Tibial artery (tissue), 4 donors: Measurements from ENCODE around the gene DCAF8.

Source experiments
- DNase-seq, 2 donors: peaks; one replicate each; pipeline ENCODE4 v3.0.0-alpha.2; 2019
- H3K27ac ChIP-seq, 2 donors: fragments of 200-600 bp; sonication (generic) in 1 of 2; 1 replicate in 1 of 2; 2 replicates in 1 of 2; pipeline ENCODE4 v1.5.1; 2018 to 2019; ENCODE audit warnings: mild to moderate bottlenecking in 1 of 2
- H3K27me3 ChIP-seq, 2 donors: fragments of 200-600 bp; sonication (generic) in 1 of 2; one replicate each; pipeline versions ENCODE4 v1.5.1 to v1.6.0; 2016 to 2019
- H3K36me3 ChIP-seq, 3 donors: fragments of 200-600 bp; sonication (generic) in 2 of 3; one replicate each; pipeline ENCODE4 v1.5.1; 2016 to 2019; ENCODE audit warnings: mild to moderate bottlenecking in 2 of 3
- H3K4me1 ChIP-seq, 4 donors: fragments of 200-600 bp; sonication (generic) in 2 of 4; 1 replicate in 3 of 4; 2 replicates in 1 of 4; pipeline ENCODE4 v1.5.1; 2016 to 2019
- H3K4me3 ChIP-seq, 2 donors: fragments of 200-600 bp; sonication (generic) in 1 of 2; 1 replicate in 1 of 2; 2 replicates in 1 of 2; pipeline ENCODE4 v1.5.1; 2018 to 2019; ENCODE audit warnings: mild to moderate bottlenecking in 2 of 2
- H3K9me3 ChIP-seq, 3 donors: fragments of 200-600 bp; sonication (generic) in 1 of 3; one replicate each; pipeline ENCODE4 v1.5.1; 2016 to 2019
- intact Hi-C: fragments of 100-400 bp; cut with DNase I; formaldehyde crosslinking; loops from one replicate; pipeline ENCODE4 v1.15.0; 2023; ENCODE audit warnings: low total_unique reads
- TF ChIP-seq, protein P1 (sequence below), 2 experiments: fragments of 200-600 bp in 1 of 2; fragments of 450-650 bp in 1 of 2; IDR thresholded peaks; one replicate each; pipeline ENCODE4 v1.5.1; 2017 to 2019; ENCODE audit warnings: antibody characterized with exemption in 2 of 2, mild to moderate bottlenecking in 1 of 2, moderate library complexity in 1 of 2

DCAF8 gene

DNA sequence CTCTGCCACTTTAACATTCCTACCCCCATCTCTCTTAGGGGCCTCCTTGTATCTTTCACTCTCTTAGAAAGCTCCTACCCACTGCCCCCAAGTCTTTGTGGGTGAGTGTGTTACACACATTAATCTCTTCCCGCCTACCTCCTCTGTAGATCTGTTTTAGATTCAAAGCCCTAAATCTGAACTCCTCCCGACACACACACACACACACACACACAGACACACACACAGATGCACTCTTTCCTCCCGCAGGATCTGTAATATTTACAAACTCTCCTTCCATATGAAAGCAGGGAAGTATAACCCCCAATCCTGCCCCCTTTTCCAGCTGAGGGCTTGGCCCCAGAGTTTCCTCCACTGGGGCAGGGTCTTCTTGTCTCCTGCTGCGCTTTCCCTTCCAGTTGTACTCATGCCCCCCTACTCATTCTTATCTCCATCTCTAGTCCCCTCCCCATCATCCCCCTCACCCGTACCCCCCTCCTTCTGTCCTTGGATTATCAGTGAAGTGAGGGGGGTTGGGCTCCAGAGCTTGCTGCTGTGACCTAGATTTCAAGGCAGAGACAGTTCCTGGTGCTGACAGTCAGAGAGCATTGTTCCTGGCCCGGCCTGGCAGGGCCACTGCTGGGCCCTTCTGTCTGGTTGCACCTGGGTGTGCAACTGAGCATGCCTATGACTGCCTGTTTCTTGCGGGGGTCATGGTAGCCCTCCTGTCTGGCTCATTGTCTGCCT is 52.9 kb downstream of the DCAF8 start:
- intact Hi-C loops = no loop called here
- TF ChIP-seq, protein P1, sequence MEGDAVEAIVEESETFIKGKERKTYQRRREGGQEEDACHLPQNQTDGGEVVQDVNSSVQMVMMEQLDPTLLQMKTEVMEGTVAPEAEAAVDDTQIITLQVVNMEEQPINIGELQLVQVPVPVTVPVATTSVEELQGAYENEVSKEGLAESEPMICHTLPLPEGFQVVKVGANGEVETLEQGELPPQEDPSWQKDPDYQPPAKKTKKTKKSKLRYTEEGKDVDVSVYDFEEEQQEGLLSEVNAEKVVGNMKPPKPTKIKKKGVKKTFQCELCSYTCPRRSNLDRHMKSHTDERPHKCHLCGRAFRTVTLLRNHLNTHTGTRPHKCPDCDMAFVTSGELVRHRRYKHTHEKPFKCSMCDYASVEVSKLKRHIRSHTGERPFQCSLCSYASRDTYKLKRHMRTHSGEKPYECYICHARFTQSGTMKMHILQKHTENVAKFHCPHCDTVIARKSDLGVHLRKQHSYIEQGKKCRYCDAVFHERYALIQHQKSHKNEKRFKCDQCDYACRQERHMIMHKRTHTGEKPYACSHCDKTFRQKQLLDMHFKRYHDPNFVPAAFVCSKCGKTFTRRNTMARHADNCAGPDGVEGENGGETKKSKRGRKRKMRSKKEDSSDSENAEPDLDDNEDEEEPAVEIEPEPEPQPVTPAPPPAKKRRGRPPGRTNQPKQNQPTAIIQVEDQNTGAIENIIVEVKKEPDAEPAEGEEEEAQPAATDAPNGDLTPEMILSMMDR (IDR thresholded peaks at IDR 0.05) = no peak
- DNase-seq = no peak
- Histone ChIP-seq H3K27ac (peak overlapping the region; percentile 97 to 98), H3K27me3 (no peaks in the 10 kb centered on the region), H3K36me3 (peaks cover 34 to 54% (median 41%) of the 10 kb centered on the region in 3 donors), H3K9me3 (no peaks in the 10 kb centered on the region), H3K4me1 (peaks cover 0 to 59% (median 47%) of the 10 kb centered on the region in 4 donors), H3K4me3 (no peak overlapping the region)

DNA sequence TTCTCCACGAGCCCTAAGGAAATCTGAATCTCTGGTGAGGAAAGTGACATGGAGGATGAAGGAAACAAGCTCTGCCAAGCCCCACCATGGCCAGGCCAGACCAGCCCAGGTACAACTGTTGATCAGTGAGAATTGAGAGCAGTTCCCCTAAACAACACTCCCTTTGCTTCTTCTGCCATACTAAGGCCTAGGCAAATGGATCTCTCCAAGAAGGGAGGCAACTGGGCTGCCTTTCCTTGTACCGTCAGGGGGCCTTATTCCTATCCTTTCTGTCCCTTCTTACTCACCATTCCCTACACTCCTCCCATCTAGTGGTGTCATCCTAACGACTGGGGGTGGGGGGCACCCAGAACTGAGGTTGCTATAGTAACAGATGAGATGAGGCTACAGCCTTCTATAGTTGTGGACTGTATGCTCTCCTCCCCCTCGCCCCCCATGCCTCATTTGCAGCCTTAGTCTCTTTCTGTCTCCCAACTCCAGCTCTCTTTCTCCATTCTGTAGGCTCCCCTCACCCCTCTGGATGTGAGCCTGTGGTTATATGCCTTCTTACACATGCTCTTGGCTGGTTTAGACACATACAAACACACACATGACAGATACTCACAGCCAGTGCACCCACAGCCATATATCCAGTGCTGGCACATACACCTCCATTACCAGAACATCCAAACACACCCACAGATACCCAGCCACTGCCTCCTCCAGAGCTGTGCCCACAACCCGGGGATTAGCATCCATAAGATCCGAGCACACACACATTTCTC is 53.6 kb downstream of the DCAF8 start:
- Histone ChIP-seq H3K27ac (peak overlapping the region; percentile 97 to 98), H3K36me3 (peaks cover 27 to 46% (median 33%) of the 10 kb centered on the region in 3 donors), H3K27me3 (no peaks in the 10 kb centered on the region), H3K4me1 (peaks cover 0 to 63% (median 51%) of the 10 kb centered on the region in 4 donors), H3K9me3 (no peaks in the 10 kb centered on the region), H3K4me3 (no peak overlapping the region)
- TF ChIP-seq, protein P1 (IDR thresholded peaks at IDR 0.05) = no peak
- no peak for DNase-seq
- intact Hi-C loops = no loop called here

DNA sequence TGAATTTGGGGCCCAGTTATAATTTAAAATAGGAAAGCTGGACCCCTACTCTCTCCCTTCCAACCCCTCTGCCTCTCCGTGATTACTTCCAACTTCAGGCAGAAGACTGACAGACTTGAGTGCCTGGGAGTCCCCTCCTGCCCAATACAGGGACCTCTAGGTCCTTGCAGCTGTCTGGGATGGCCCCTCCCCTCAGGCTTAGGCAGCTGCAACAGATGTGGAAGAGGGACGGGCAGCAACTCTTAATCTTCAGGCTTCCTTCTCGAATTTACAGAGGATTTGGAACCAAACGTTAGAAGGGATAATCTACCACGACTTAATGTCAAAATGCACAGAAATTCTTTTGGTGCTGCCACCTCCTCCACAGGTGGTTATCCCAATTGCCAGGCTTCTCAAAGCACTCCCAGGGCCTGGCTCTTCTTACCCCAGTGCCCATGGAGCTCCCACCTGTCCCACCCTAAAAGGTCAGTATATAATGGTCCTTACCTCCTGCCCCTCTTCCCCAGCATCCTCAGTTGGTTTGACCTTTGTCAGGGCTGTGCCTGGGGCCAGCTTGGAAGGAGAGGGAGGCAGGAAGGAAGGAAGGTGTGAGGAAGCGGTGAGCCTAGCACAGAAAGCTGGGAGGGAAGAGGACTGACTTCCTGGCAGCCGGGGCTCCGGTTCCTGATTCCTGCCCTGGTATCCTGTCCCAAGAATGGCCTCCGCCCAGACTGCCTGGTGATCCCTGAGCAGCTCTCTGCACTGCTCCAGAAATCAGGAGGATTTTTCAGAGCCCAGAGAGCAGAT is 54.4 kb downstream of the DCAF8 start:
- TF ChIP-seq, protein P1 (IDR thresholded peaks at IDR 0.05) = no peak
- Histone ChIP-seq H3K9me3 (no peaks in the 10 kb centered on the region), H3K4me3 (no peak overlapping the region), H3K27me3 (no peaks in the 10 kb centered on the region), H3K27ac (peak overlapping the region; percentile 97 to 98), H3K36me3 (peaks cover 19 to 38% (median 26%) of the 10 kb centered on the region in 3 donors), H3K4me1 (peaks cover 0 to 63% (median 51%) of the 10 kb centered on the region in 4 donors)
- no peak for DNase-seq
- intact Hi-C loops = no loop called here

DNA sequence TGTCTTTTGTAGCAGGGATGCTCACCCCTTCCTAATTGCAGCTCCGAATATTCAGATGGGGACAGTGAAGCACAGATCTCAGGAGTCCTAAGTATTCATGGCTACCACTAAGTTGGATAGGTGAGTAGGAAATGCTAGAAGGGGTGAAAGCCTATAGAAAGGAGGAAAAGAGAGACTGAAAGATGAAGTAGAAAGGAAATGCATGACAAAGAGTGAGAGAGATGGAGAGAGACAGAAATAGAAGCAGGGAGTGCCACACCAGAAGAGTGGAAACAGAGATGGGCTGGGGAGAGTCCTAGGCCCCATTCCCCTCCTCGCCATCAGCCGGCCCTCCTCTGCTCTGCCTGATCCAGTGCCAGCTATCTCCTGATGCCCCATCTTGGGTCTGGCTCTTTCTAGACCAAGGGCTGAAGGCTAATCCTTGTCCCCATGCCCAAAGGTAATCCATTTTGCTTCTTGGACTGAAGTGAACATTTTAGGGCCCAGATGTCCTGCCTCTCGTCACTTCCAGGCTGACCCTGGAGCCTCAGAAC is 55.2 kb downstream of the DCAF8 start:
- intact Hi-C loops = no loop called here
- no peak for DNase-seq
- H3K27me3 ChIP-seq = no peaks in the 10 kb centered on the region
- H3K4me3 ChIP-seq = no peak overlapping the region
- H3K4me1 ChIP-seq = peaks cover 0 to 63% (median 51%) of the 10 kb centered on the region in 4 donors
- peak overlapping the region; percentile 97 to 98 for H3K27ac ChIP-seq
- H3K9me3 ChIP-seq = no peaks in the 10 kb centered on the region
- TF ChIP-seq, protein P1 (IDR thresholded peaks at IDR 0.05) = no peak
- peaks cover 11 to 31% (median 18%) of the 10 kb centered on the region in 3 donors for H3K36me3 ChIP-seq

DNA sequence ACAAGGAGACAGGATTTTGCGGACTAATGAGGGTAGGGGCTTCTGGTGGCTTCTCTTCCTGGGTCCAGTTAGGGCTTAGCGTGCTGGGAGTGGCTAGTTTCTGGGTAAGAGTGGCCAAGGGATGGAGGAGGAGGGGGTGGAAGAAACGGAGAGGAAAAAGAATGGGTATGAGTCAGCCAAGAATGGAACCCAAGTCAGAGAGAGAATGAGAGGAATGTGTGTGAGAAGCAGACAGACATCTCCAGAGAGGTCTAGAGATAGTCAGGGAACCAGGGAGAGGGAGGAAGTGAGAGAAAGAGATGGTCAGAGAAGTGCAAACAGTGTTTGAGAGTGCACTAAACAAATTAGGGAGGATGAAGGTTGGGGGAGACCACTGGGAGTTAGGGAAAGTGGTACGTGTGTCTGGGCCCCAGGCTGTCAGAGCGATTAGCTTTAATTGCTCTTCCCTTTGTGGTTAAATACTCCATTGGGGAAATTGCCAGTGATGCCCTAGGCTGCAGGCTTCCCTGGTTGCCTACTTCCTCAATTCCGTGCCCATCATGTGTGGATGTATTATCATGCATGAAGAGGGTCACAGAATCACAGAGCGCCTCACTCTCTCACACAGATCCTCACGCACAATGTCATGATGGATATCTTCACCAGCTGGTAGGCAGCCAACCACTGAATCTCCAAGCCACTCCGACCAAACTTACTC is 55.8 kb downstream of the DCAF8 start:
- intact Hi-C loops = no loop called here
- no peak for DNase-seq
- Histone ChIP-seq H3K4me1 (peaks cover 0 to 63% (median 51%) of the 10 kb centered on the region in 4 donors), H3K27ac (peak overlapping the region; percentile 97 to 98), H3K4me3 (peak overlapping the region; percentile 92 to 100), H3K27me3 (no peaks in the 10 kb centered on the region), H3K36me3 (peaks cover 5 to 24% (median 12%) of the 10 kb centered on the region in 3 donors), H3K9me3 (no peaks in the 10 kb centered on the region)
- TF ChIP-seq, protein P1 (IDR thresholded peaks at IDR 0.05) = no peak
